Measurements from ENCODE around the gene SIVA1.

Gene SIVA1

GRCh38 chr14:104780513-104781030 lies 27.6 kb downstream of the SIVA1 start:
- H3K4me1 ChIP-seq (ENCODE audit: control insufficient read depth in 1 of 2, insufficient read depth in 1 of 2, low read depth in 1 of 2, low read length in 1 of 2): no peaks in the 10 kb centered on the region
- no peaks in the 10 kb centered on the region for H3K27me3 ChIP-seq
- H3K36me3 ChIP-seq: peaks cover 76% of the 10 kb centered on the region
- TF ChIP-seq CTCF (IDR thresholded peaks at IDR 0.05): no peak
- no peaks in the 10 kb centered on the region for H3K9me3 ChIP-seq
- no peak overlapping the region for H3K4me3 ChIP-seq (ENCODE audit: low read depth in 1 of 2, low read length in 1 of 2)
- H3K27ac ChIP-seq: no peak overlapping the region

- no peak overlapping the region for H3K27ac ChIP-seq
- no peaks in the 10 kb centered on the region for H3K9me3 ChIP-seq
- no peak for TF ChIP-seq CTCF (IDR thresholded peaks at IDR 0.05)
These were observed 28.5 kb downstream of the SIVA1 start for GRCh38 chr14:104781271-104782077.

GRCh38 chr14:104782086-104782807 lies 29.3 kb downstream of the SIVA1 start:
- Histone ChIP-seq H3K27me3 (no peaks in the 10 kb centered on the region), H3K9me3 (no peaks in the 10 kb centered on the region), H3K4me3 (ENCODE audit: low read depth in 1 of 2, low read length in 1 of 2) (no peak overlapping the region), H3K36me3 (peaks cover 60% of the 10 kb centered on the region), H3K27ac (no peak overlapping the region), H3K4me1 (ENCODE audit: control insufficient read depth in 1 of 2, insufficient read depth in 1 of 2, low read depth in 1 of 2, low read length in 1 of 2) (peaks cover 11 to 15% of the 10 kb centered on the region in 2 experiments)
- TF ChIP-seq CTCF (IDR thresholded peaks at IDR 0.05): no peak

More at GRCh38 chr14:104781271-104782077, 28.5 kb downstream of the SIVA1 start:
- Histone ChIP-seq H3K27me3 (no peaks in the 10 kb centered on the region), H3K4me3 (ENCODE audit: low read depth in 1 of 2, low read length in 1 of 2) (no peak overlapping the region), H3K4me1 (ENCODE audit: control insufficient read depth in 1 of 2, insufficient read depth in 1 of 2, low read depth in 1 of 2, low read length in 1 of 2) (peaks cover 3 to 7% of the 10 kb centered on the region in 2 experiments), H3K36me3 (peaks cover 67% of the 10 kb centered on the region)

GRCh38 chr14:104782808-104783139 lies 29.8 kb downstream of the SIVA1 start:
- H3K4me1 ChIP-seq (ENCODE audit: control insufficient read depth in 1 of 2, insufficient read depth in 1 of 2, low read depth in 1 of 2, low read length in 1 of 2): peaks cover 16 to 20% of the 10 kb centered on the region in 2 experiments
- no peak overlapping the region for H3K4me3 ChIP-seq (ENCODE audit: low read depth in 1 of 2, low read length in 1 of 2)
- no peak for TF ChIP-seq CTCF (IDR thresholded peaks at IDR 0.05)
- no peak overlapping the region for H3K27ac ChIP-seq
- H3K27me3 ChIP-seq: no peaks in the 10 kb centered on the region
- no peaks in the 10 kb centered on the region for H3K9me3 ChIP-seq
- H3K36me3 ChIP-seq: peaks cover 57% of the 10 kb centered on the region

- no peak overlapping the region for H3K4me3 ChIP-seq (ENCODE audit: low read depth in 1 of 2, low read length in 1 of 2)
- no peak for TF ChIP-seq CTCF (IDR thresholded peaks at IDR 0.05)
- H3K27me3 ChIP-seq: no peaks in the 10 kb centered on the region
- H3K27ac ChIP-seq: no peak overlapping the region
- peaks cover 25 to 29% of the 10 kb centered on the region in 2 experiments for H3K4me1 ChIP-seq (ENCODE audit: control insufficient read depth in 1 of 2, insufficient read depth in 1 of 2, low read depth in 1 of 2, low read length in 1 of 2)
- no peaks in the 10 kb centered on the region for H3K9me3 ChIP-seq
- peaks cover 56% of the 10 kb centered on the region for H3K36me3 ChIP-seq
These were observed 30.7 kb downstream of the SIVA1 start for GRCh38 chr14:104783484-104784217.

Data from neutrophil (primary cell).